SK-N-SH treated with all-trans-retinoic acid at 6 μM for 48 hours (cell line): ENCODE results near the gene DOCK1.

Experiments
- ATAC-seq: fragments of 200-7000 bp; cut with Tn5 transposase; 3 replicates; pipeline ENCODE4 v1.9.1; 2020; ENCODE audit warnings: mild to moderate bottlenecking, moderate library complexity
- ARNTL ChIP-seq: fragments of 450-650 bp; formaldehyde crosslinking; IDR thresholded peaks from 2 replicates; pipeline ENCODE4 v1.5.0; 2020; ENCODE audit warnings: low read depth, mild to moderate bottlenecking, moderate library complexity, borderline replicate concordance
- BACH2 ChIP-seq: fragments of 250-450 bp; sonication (Bioruptor Pico); IDR thresholded peaks from 2 replicates; pipeline ENCODE4 v1.9.0; 2021; ENCODE audit warnings: mild to moderate bottlenecking, borderline replicate concordance
- CSDC2 ChIP-seq: fragments of 250-450 bp; sonication (Bioruptor Pico); IDR thresholded peaks from 2 replicates; pipeline ENCODE4 v1.5.0; 2020; ENCODE audit warnings: mild to moderate bottlenecking, moderate library complexity
- ESRRG ChIP-seq: fragments of 250-450 bp; sonication (Bioruptor Pico); IDR thresholded peaks from 2 replicates; pipeline ENCODE4 v1.6.1; 2021; ENCODE audit warnings: mild to moderate bottlenecking
- ISL1 ChIP-seq: fragments of 250-450 bp; sonication (Bioruptor Pico); IDR thresholded peaks from 2 replicates; pipeline ENCODE4 v2.1.2; 2022; ENCODE audit warnings: mild to moderate bottlenecking, moderate library complexity
- OSR1 ChIP-seq: fragments of 250-450 bp; sonication (Bioruptor Pico); IDR thresholded peaks from 2 replicates; pipeline ENCODE4 v1.8.0; 2022; ENCODE audit warnings: moderate library complexity, mild to moderate bottlenecking, inconsistent platforms
- RARB ChIP-seq: fragments of 250-450 bp; sonication (Bioruptor Pico); IDR thresholded peaks from 2 replicates; pipeline ENCODE4 v1.8.0; 2021; ENCODE audit warnings: mild to moderate bottlenecking, moderate library complexity
- SNAI2 ChIP-seq: fragments of 250-450 bp; sonication (Bioruptor Pico); IDR thresholded peaks from 2 replicates; pipeline ENCODE4 v1.5.0; 2020; ENCODE audit warnings: mild to moderate bottlenecking, moderate library complexity
- TCF4 ChIP-seq: fragments of 250-450 bp; sonication (Bioruptor Pico); IDR thresholded peaks from 2 replicates; pipeline ENCODE4 v1.8.0; 2021; ENCODE audit warnings: mild to moderate bottlenecking, moderate library complexity, borderline replicate concordance
- TOX ChIP-seq: fragments of 250-450 bp; sonication (Bioruptor Pico); IDR thresholded peaks from 2 replicates; pipeline ENCODE4 v1.8.0; 2021; ENCODE audit warnings: mild to moderate bottlenecking, moderate library complexity, borderline replicate concordance
- TSHZ2 ChIP-seq: fragments of 250-450 bp; sonication (Bioruptor Pico); IDR thresholded peaks from 2 replicates; pipeline ENCODE4 v1.5.0; 2020; ENCODE audit warnings: mild to moderate bottlenecking, moderate library complexity
- ZC3H10 ChIP-seq: fragments of 250-450 bp; sonication (Bioruptor Pico); IDR thresholded peaks from 2 replicates; pipeline ENCODE4 v1.5.1; 2021; ENCODE audit warnings: mild to moderate bottlenecking, moderate library complexity
- ZFP3 ChIP-seq: fragments of 250-450 bp; sonication (Bioruptor Pico); IDR thresholded peaks from 2 replicates; pipeline ENCODE4 v1.5.0; 2020; ENCODE audit warnings: mild to moderate bottlenecking, moderate library complexity
- ZFP30 ChIP-seq: fragments of 450-650 bp; formaldehyde crosslinking; IDR thresholded peaks from 2 replicates; pipeline ENCODE4 v1.5.0; 2022; ENCODE audit warnings: mild to moderate bottlenecking, moderate library complexity
- ZNF565 ChIP-seq: fragments of 450-650 bp; formaldehyde crosslinking; conservative IDR thresholded peaks from 2 replicates; pipeline ENCODE4 v1.5.0; 2020; ENCODE audit warnings: low read depth, mild to moderate bottlenecking, moderate library complexity
- ZNF70 ChIP-seq: fragments of 450-650 bp; formaldehyde crosslinking; IDR thresholded peaks from 2 replicates; pipeline ENCODE4 v1.5.0; 2020; ENCODE audit warnings: mild to moderate bottlenecking, moderate library complexity
- ZNF8 ChIP-seq: fragments of 450-650 bp; formaldehyde crosslinking; IDR thresholded peaks from 2 replicates; pipeline ENCODE4 v1.5.0; 2020; ENCODE audit warnings: mild to moderate bottlenecking, moderate library complexity
- TF ChIP-seq, protein P1 (sequence below): fragments of 250-450 bp; sonication (Bioruptor Pico); IDR thresholded peaks from 2 replicates; pipeline ENCODE4 v1.8.0; 2021; ENCODE audit warnings: low read depth, mild to moderate bottlenecking, moderate library complexity, borderline replicate concordance
- TF ChIP-seq, protein P2 (sequence below): fragments of 250-450 bp; sonication (Bioruptor Pico); IDR thresholded peaks from 2 replicates; pipeline ENCODE4 v1.5.1; 2020; ENCODE audit warnings: low read depth, mild to moderate bottlenecking, moderate library complexity
- TF ChIP-seq, protein P3 (sequence below): fragments of 250-450 bp; sonication (Bioruptor Pico); IDR thresholded peaks from 2 replicates; pipeline ENCODE4 v1.8.0; 2020; ENCODE audit warnings: mild to moderate bottlenecking, moderate library complexity, borderline replicate concordance
- TF ChIP-seq, protein P4 (sequence below): fragments of 250-450 bp; sonication (Bioruptor Pico); IDR thresholded peaks from 2 replicates; pipeline ENCODE4 v1.5.1; 2021; ENCODE audit warnings: mild to moderate bottlenecking, moderate library complexity

The DOCK1 gene

GRCh38 chr10:127182161-127182560, 276.9 kb downstream of the DOCK1 start:
- ATAC-seq, result no peak
- no peak for TF ChIP-seq BACH2
- TF ChIP-seq, protein P1, sequence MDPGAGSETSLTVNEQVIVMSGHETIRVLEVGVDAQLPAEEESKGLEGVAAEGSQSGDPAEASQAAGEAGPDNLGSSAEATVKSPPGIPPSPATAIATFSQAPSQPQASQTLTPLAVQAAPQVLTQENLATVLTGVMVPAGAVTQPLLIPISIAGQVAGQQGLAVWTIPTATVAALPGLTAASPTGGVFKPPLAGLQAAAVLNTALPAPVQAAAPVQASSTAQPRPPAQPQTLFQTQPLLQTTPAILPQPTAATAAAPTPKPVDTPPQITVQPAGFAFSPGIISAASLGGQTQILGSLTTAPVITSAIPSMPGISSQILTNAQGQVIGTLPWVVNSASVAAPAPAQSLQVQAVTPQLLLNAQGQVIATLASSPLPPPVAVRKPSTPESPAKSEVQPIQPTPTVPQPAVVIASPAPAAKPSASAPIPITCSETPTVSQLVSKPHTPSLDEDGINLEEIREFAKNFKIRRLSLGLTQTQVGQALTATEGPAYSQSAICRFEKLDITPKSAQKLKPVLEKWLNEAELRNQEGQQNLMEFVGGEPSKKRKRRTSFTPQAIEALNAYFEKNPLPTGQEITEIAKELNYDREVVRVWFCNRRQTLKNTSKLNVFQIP, result no peak
- no peak for TF ChIP-seq ARNTL (CRISPR knock-in tag)
- TF ChIP-seq, protein P2, sequence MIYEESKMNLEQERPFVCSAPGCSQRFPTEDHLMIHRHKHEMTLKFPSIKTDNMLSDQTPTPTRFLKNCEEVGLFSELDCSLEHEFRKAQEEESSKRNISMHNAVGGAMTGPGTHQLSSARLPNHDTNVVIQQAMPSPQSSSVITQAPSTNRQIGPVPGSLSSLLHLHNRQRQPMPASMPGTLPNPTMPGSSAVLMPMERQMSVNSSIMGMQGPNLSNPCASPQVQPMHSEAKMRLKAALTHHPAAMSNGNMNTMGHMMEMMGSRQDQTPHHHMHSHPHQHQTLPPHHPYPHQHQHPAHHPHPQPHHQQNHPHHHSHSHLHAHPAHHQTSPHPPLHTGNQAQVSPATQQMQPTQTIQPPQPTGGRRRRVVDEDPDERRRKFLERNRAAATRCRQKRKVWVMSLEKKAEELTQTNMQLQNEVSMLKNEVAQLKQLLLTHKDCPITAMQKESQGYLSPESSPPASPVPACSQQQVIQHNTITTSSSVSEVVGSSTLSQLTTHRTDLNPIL (CRISPR knock-in tag), result no peak
- no peak for TF ChIP-seq TOX (CRISPR knock-in tag)
- no peak for TF ChIP-seq OSR1
- TF ChIP-seq, protein P3, sequence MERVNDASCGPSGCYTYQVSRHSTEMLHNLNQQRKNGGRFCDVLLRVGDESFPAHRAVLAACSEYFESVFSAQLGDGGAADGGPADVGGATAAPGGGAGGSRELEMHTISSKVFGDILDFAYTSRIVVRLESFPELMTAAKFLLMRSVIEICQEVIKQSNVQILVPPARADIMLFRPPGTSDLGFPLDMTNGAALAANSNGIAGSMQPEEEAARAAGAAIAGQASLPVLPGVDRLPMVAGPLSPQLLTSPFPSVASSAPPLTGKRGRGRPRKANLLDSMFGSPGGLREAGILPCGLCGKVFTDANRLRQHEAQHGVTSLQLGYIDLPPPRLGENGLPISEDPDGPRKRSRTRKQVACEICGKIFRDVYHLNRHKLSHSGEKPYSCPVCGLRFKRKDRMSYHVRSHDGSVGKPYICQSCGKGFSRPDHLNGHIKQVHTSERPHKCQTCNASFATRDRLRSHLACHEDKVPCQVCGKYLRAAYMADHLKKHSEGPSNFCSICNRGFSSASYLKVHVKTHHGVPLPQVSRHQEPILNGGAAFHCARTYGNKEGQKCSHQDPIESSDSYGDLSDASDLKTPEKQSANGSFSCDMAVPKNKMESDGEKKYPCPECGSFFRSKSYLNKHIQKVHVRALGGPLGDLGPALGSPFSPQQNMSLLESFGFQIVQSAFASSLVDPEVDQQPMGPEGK (CRISPR knock-in tag), result no peak
- no peak for TF ChIP-seq ZFP30 (CRISPR knock-in tag)
- no peak for TF ChIP-seq TCF4 (CRISPR knock-in tag)
- no peak for TF ChIP-seq SNAI2 (CRISPR knock-in tag)
- TF ChIP-seq ZNF8, result no peak
- no peak for TF ChIP-seq TSHZ2 (CRISPR knock-in tag)
- no peak for TF ChIP-seq RARB (CRISPR knock-in tag)
- no peak for TF ChIP-seq ZFP3
- TF ChIP-seq CSDC2 (CRISPR knock-in tag), result no peak
- TF ChIP-seq, protein P4, sequence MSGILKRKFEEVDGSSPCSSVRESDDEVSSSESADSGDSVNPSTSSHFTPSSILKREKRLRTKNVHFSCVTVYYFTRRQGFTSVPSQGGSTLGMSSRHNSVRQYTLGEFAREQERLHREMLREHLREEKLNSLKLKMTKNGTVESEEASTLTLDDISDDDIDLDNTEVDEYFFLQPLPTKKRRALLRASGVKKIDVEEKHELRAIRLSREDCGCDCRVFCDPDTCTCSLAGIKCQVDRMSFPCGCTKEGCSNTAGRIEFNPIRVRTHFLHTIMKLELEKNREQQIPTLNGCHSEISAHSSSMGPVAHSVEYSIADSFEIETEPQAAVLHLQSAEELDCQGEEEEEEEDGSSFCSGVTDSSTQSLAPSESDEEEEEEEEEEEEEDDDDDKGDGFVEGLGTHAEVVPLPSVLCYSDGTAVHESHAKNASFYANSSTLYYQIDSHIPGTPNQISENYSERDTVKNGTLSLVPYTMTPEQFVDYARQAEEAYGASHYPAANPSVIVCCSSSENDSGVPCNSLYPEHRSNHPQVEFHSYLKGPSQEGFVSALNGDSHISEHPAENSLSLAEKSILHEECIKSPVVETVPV, result no peak
- TF ChIP-seq ISL1, result no peak
- TF ChIP-seq ZNF70, result no peak
- no peak for TF ChIP-seq ZC3H10 (CRISPR knock-in tag)

- ATAC-seq, result no peak
- TF ChIP-seq TSHZ2 (CRISPR knock-in tag), result no peak
- TF ChIP-seq, protein P1, result no peak
- no peak for TF ChIP-seq ZNF8
- no peak for TF ChIP-seq ZNF565 (CRISPR knock-in tag)
- no peak for TF ChIP-seq ESRRG (CRISPR knock-in tag)
These were observed 279.4 kb downstream of the DOCK1 start for GRCh38 chr10:127184582-127184981.
